HL-60 (cell line): ENCODE results near the gene GOLGB1.

ENCODE experiments used
- DNase-seq, 2 experiments: peaks; one replicate each; pipeline ENCODE4 v3.0.0-alpha.2; 2010 to 2020; ENCODE audit warnings: low read depth in 1 of 2, low spot score in 1 of 2
- H3K27ac ChIP-seq: fragments of 250-450 bp; sonication (Bioruptor Pico); replicated peaks from 2 replicates; pipeline ENCODE4 v1.5.1; 2020; ENCODE audit warnings: mild to moderate bottlenecking, moderate library complexity
- H3K27me3 ChIP-seq: fragments of 250-450 bp; sonication (Bioruptor Pico); 2 replicates; pipeline ENCODE4 v1.5.1; 2021; ENCODE audit warnings: mild to moderate bottlenecking, moderate library complexity; ENCODE audit not compliant: insufficient read depth, poor library complexity, severe bottlenecking
- H3K4me3 ChIP-seq: replicated peaks from 2 replicates; pipeline ENCODE4 v1.5.1; 2011; ENCODE audit warnings: mild to moderate bottlenecking, control low read depth, low read length; ENCODE audit not compliant: insufficient read depth
- GABPA ChIP-seq: IDR thresholded peaks from 2 replicates; pipeline ENCODE4 v1.6.1; 2012; ENCODE audit warnings: low read depth
- POLR2AphosphoS5 ChIP-seq: IDR thresholded peaks from 2 replicates; pipeline ENCODE4 v1.6.1; 2012; ENCODE audit warnings: low read depth
- SPI1 ChIP-seq: IDR thresholded peaks from 2 replicates; pipeline ENCODE4 v1.6.1; 2012; ENCODE audit warnings: low read depth, mild to moderate bottlenecking, borderline replicate concordance
- TF ChIP-seq, protein P1 (sequence below): IDR thresholded peaks from 2 replicates; pipeline ENCODE4 v1.6.1; 2012; ENCODE audit warnings: low read depth; ENCODE audit not compliant: insufficient replicate concordance
- TF ChIP-seq, protein P2 (sequence below): IDR thresholded peaks from one replicate; pipeline ENCODE4 v1.5.1; 2011; ENCODE audit warnings: low read length, control low read depth, inconsistent platforms; ENCODE audit not compliant: insufficient read depth

The GOLGB1 gene

DNA sequence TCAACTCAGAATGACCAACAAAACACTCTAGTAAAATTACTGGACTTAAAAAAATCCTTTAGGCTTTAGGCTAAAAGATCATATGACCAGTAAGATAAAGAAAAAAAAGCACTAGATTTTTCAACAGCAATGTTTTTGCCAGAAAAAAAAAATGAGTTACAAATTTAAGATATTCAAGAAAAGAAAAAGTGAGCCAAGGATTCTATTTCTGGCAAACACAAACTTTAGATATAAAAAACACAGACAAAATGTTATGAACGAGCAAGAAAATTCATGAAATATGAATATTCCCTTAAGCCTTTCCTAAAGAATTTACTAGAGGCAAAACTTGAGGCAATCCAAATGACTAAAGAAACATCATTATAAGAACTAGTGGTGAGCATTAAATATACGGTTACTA is 8.6 kb downstream of the GOLGB1 start:
- H3K27me3 ChIP-seq = no peaks in the 10 kb centered on the region
- TF ChIP-seq, protein P1, sequence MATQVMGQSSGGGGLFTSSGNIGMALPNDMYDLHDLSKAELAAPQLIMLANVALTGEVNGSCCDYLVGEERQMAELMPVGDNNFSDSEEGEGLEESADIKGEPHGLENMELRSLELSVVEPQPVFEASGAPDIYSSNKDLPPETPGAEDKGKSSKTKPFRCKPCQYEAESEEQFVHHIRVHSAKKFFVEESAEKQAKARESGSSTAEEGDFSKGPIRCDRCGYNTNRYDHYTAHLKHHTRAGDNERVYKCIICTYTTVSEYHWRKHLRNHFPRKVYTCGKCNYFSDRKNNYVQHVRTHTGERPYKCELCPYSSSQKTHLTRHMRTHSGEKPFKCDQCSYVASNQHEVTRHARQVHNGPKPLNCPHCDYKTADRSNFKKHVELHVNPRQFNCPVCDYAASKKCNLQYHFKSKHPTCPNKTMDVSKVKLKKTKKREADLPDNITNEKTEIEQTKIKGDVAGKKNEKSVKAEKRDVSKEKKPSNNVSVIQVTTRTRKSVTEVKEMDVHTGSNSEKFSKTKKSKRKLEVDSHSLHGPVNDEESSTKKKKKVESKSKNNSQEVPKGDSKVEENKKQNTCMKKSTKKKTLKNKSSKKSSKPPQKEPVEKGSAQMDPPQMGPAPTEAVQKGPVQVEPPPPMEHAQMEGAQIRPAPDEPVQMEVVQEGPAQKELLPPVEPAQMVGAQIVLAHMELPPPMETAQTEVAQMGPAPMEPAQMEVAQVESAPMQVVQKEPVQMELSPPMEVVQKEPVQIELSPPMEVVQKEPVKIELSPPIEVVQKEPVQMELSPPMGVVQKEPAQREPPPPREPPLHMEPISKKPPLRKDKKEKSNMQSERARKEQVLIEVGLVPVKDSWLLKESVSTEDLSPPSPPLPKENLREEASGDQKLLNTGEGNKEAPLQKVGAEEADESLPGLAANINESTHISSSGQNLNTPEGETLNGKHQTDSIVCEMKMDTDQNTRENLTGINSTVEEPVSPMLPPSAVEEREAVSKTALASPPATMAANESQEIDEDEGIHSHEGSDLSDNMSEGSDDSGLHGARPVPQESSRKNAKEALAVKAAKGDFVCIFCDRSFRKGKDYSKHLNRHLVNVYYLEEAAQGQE = no peak
- TF ChIP-seq, protein P2, sequence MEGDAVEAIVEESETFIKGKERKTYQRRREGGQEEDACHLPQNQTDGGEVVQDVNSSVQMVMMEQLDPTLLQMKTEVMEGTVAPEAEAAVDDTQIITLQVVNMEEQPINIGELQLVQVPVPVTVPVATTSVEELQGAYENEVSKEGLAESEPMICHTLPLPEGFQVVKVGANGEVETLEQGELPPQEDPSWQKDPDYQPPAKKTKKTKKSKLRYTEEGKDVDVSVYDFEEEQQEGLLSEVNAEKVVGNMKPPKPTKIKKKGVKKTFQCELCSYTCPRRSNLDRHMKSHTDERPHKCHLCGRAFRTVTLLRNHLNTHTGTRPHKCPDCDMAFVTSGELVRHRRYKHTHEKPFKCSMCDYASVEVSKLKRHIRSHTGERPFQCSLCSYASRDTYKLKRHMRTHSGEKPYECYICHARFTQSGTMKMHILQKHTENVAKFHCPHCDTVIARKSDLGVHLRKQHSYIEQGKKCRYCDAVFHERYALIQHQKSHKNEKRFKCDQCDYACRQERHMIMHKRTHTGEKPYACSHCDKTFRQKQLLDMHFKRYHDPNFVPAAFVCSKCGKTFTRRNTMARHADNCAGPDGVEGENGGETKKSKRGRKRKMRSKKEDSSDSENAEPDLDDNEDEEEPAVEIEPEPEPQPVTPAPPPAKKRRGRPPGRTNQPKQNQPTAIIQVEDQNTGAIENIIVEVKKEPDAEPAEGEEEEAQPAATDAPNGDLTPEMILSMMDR = no peak
- TF ChIP-seq SPI1 = no peak
- TF ChIP-seq GABPA = no peak
- no peak for TF ChIP-seq POLR2AphosphoS5
- DNase-seq = no peak
- H3K27ac ChIP-seq = no peak overlapping the region
- H3K4me3 ChIP-seq = no peak overlapping the region

DNA sequence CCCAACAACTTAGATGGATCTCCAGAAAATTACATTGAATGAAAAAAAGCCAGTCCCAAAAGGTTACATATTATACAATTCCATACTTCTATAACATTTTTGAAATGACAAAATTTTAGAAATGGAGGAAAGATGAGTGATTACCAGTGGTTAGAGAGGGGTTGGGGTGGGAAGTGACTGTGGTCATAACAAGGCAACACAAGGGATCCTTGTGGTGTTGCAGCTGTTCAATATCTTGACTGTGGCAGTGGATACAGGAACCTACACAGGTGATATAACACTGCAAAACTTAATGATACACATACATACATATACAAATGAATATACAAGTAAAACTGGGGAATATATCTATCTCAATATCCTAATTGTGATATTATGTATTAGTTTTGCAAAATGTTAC is 9.6 kb downstream of the GOLGB1 start:
- DNase-seq = no peak
- no peak for TF ChIP-seq SPI1
- TF ChIP-seq POLR2AphosphoS5 = no peak
- TF ChIP-seq, protein P1 = no peak
- TF ChIP-seq GABPA = no peak
- TF ChIP-seq, protein P2 = no peak

DNA sequence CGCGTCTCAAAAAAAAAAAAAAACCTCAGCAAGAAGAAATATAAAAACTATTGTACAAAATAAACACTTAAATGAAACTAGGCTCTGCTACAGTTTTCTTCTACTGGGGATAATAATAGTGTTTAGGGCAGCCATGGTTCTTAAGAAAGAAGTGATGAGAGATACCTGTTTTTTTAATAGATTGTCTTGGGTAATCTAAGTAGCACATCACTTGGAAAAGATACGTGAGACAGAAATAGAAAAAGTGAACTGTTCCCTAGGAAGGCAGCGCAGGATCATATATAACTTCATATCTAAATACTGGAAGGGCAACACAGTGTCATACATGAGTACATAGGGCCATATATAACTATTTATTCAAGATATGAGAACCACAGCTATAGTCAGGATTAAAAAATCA is 11.9 kb downstream of the GOLGB1 start:
- H3K27me3 ChIP-seq = no peaks in the 10 kb centered on the region
- H3K27ac ChIP-seq = no peak overlapping the region
- no peak for TF ChIP-seq SPI1
- no peak for TF ChIP-seq GABPA
- no peak for TF ChIP-seq POLR2AphosphoS5
- TF ChIP-seq, protein P2 = no peak
- TF ChIP-seq, protein P1 = no peak

More for the DNA sequence above, 9.6 kb downstream of the GOLGB1 start:
- H3K27me3 ChIP-seq = no peaks in the 10 kb centered on the region
- no peak overlapping the region for H3K4me3 ChIP-seq
- no peak overlapping the region for H3K27ac ChIP-seq

More for the DNA sequence above, 11.9 kb downstream of the GOLGB1 start:
- DNase-seq = no peak
- H3K4me3 ChIP-seq = no peak overlapping the region
